HG03354 (cell line): ENCODE measurements around the gene GOLGA6L10.
"Not testable (repeated sequence)": the region's sequence is repeated elsewhere in the genome, so short reads cannot be mapped to it uniquely, and the experiment has no call there.

Experiments used
- ATAC-seq: cut with Tn5 transposase; IDR thresholded peaks from one replicate; pipeline ENCODE4 v1.9.1; 2021; ENCODE audit warnings: mild to moderate bottlenecking; ENCODE audit not compliant: unreplicated experiment, poor library complexity, severe bottlenecking

Gene GOLGA6L10, protein sequence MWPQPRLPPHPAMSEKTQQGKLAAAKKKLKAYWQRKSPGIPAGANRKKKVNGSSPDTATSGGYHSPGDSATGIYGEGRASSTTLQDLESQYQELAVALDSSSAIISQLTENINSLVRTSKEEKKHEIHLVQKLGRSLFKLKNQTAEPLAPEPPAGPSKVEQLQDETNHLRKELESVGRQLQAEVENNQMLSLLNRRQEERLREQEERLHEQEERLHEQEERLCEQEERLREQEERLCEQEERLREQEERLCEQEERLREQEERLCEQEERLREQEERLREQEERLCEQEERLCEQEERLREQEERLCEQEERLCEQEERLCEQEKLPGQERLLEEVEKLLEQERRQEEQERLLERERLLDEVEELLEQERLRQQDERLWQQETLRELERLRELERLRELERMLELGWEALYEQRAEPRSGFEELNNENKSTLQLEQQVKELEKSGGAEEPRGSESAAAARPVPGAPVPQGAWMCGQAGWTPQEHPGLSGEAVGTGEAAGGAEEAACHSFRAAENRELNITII

DNA sequence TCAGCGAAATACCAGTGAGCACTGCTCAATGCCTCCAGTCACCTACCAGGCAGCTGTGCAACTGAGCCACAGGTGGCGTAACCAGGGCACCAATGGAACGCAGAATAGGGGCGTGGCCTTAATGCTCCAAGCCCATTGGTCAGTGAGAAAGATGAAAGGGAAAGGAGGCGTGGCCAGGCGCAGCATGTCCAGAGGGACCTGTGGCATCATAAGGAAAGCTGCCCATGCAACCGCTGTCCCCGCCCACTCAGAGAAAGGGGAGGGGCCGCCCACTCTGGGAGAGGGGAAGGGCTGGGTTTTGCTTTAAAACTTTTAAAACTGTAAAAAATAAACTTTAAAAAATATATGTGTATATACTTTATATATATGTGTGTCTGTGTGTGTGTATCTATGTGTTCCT, at the start of gene GOLGA6L10:
Gene GOLGA6L10, minus strand, starts transcription at position 101 of the 400 bp plus-strand sequence. Its CDS starts 100 bp downstream, at position 1.
- ATAC-seq = not testable (repeated sequence)

DNA sequence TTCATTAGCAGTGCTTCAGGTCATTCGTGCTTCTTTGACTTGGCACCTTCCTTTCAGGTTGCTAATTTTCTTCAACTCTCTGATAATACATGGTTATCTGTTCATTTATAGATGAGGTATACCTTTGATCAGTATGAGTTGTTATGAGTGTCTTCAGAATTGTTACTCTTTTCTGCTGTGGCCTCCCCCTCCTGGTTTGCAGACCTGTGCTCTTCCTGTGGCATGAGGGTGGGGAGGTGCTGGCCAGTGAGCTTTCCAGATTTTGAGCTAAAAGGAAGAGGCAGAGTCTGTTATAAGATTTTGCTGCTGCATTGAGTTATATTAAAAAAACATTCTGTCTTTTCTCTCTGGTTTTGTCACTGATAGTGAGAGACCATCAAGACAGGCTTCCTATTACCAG, 49.5 kb upstream of the GOLGA6L10 start:
- peak; percentile 20 for ATAC-seq

DNA sequence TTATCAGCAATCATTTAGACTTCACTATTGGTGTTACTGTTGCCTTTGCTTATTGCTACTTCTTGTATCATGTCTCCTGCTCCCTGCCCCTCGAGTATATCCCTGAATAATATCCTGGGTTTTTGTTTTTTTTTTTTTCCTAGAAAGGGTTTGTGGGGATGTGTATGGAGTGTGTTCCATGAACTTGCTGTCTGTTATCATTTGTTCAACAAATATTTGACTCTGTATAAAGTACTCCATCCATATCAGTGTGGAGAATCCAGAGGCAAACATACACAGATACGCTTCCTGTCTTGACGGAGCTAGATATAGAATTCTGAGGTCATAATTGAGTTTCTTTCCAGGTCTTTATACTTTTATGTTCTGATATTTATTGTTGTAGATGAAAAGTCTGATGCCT, 48.5 kb upstream of the GOLGA6L10 start:
- no peak for ATAC-seq

DNA sequence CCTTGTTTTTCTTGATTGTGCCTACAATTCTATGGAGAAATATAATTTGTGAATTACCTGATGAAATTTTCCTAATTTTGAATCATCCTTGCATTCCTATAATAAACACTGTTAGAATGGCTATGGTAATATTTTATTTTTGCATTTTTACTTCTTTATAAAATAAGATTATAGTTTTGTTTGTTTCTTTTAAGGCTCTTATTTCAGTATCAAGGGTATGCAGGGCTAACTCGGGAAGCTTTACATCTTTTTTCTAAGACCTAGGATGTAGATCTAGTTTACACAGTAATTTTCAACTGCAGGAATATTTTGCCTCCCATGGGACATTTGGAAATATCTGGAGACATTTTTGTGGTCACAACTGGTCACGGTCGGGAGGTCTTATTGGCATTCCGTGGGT, 46.5 kb upstream of the GOLGA6L10 start:
- ATAC-seq = not testable (repeated sequence)

DNA sequence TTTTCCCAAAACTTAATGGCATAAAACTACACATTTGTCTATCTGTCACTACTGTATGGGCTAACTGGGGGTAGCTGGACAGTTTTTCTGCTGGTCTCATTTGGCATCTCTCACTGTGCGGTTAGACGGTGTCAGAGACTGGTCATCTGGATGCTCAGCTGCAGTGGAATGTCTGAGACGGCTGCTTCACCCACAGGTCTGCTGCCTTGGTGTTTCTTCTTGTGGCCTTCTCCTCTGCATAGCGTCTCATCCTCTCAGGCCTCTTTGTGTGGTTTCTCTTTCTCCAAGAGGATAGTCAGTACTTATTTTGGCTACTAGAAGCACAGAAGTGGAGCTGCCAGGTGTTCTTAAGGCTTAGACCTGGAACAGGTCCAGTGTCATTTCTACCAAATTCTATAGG, 44.4 kb upstream of the GOLGA6L10 start:
- ATAC-seq = no peak

DNA sequence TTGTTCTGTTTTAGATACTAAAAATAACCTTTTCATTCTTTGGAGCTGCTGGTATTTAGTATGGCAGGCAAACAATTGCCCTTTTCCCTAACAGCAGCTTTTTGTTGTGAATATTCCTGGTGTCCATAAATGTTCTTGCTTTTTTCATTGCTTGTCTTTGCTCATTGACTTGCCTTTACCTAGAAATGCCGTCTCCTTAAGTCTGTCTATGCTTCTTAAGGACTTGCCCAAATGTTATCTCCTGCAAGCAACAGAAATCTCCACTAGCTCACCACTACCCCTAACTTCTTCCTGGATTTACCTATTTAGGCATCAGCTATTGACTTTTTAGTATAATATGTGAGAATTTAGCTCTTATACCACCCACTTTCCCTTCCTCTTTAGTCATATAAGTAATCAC, 42.8 kb upstream of the GOLGA6L10 start:
- ATAC-seq = not testable (repeated sequence)

DNA sequence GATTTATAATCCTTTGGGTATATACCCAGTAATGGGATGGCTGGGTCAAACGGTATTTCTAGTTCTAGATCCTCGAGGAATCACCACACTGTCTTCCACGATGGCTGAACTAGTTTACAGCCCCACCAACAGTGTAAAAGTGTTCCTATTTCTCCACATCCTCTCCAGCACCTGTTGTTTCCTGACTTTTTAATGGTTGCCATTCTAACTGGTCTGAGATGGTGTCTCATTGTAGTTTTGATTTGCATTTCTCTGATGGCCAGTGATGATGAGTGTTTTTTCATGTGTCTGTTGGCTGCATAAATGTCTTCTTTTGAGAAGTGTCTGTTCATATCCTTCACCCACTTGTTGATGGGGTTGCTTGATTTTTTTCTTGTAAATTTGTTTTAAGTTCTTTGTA, 40.9 kb upstream of the GOLGA6L10 start:
- not testable (repeated sequence) for ATAC-seq

DNA sequence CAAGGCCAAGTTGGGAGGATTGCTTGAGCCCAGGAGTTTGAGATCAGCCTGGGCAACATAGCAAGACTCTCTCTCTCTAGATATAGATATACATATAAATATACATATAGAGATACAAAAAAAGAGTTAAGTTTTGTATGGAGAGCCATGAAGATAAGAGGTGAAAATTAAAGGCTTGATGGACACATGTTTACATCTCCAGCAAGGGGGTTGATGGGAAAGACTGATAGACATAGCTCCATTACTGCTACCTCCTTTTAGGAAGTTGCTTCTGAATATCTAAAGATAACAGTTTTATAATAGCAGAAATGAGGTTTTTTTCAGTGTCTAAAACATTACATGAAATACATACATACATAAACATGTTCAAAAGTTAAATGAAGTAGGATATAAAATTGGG, 37.9 kb upstream of the GOLGA6L10 start:
- not testable (repeated sequence) for ATAC-seq

DNA sequence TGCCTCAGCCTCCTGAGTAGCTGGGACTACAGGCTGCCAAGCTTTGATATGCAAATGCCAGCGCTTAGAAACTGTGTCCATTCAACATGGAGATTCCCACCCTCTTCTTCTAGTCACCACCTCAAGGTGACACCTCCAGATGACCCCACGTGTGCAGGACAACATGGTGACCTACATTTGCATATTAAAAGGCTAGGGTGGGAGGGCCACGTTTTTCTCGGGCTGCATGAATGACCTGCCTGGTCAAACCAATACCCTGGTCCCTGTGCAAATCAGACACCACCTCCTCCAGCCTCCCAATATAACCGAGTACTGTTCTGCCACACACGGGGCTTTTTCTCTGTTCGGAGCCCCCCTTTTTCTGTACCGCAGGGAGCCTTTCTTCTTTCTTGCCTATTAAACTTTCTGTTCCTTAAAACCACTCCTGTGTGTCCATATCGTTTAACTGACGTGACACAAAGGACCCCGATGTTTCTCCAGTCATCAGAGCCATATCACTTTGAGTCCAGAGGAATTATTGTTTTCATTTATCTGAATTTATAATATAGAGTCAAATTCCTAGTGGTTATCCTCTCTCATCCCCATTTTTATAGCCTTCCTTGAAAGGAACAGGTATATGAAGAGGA, 32.2 kb upstream of the GOLGA6L10 start:
- not testable (repeated sequence) for ATAC-seq

DNA sequence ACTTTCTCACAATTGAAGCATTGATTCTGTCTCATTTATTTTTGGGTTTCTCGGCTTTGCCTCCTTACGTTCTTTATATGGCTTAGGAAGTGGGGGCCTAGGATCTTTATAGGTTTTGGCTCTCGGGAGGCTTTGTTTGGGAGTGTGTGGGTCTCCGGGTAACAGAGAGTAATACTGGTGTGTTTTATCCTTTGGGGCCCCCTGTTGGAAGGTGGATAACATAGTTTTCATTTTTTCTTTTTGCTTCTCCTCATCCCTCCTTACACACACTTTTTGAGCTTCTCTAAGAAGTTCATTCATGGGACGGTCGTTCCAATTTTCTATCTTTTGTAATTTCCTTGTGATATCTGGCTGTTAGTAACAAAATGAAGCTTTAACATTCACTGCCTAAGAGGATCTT, 30.3 kb upstream of the GOLGA6L10 start:
- ATAC-seq = not testable (repeated sequence)

DNA sequence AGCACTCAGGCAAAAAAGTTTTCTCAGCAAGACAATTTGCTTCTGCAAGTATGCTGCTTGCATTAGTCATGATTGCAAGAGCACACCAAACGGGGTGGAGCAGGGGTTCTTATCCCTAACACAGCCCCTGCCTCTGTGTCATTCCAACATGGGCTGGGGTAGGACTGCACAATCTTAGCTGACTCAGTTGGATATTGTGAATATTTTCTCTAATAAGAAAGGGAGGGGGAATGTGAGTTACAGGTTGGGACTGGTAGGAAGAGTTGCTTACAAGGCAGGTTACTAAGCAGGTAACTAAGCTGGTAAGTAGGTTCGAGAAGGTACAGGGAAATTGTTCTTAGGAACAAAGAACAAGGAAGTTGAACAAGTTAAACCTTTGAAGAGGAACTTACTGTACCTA, 24.4 kb upstream of the GOLGA6L10 start:
- ATAC-seq = not testable (repeated sequence)

DNA sequence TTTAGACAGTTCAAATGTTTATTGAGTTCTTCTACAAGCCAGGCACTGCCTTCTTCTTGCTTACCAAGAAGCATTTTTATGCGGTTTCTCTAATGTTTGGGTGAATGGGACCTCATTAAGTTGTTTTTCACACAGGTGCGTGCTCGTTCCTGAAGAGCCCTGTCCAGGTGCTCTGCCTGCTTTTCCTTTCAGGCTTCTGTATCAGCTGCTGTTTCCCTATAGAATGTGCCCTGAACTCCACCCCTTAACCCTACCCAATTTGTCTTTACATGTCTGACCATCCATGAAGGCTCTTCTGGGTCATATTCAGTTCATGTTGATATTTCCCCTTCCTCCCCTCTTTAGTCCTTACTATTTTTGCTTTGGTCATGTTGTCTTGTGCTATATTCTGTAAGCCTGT, 22.4 kb upstream of the GOLGA6L10 start:
- no peak for ATAC-seq

DNA sequence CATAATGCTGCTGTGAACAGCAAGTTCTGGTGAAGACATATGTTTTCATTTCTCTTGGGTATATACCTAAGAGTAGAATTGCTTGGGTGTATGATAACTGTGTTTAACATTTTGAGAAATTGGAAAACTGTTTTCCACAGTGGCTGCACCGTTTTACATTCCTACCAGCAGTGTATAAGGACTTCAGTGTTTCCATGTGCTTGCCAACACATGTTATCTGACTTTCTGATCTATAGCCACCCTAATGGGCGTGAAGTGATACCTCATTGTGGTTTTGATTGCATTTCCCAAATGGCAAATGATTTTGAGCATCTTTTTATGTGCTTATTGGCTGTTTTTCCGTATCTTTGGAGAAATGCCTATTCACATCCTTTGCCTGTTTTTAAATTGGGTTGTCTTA, 18.5 kb upstream of the GOLGA6L10 start:
- not testable (repeated sequence) for ATAC-seq

DNA sequence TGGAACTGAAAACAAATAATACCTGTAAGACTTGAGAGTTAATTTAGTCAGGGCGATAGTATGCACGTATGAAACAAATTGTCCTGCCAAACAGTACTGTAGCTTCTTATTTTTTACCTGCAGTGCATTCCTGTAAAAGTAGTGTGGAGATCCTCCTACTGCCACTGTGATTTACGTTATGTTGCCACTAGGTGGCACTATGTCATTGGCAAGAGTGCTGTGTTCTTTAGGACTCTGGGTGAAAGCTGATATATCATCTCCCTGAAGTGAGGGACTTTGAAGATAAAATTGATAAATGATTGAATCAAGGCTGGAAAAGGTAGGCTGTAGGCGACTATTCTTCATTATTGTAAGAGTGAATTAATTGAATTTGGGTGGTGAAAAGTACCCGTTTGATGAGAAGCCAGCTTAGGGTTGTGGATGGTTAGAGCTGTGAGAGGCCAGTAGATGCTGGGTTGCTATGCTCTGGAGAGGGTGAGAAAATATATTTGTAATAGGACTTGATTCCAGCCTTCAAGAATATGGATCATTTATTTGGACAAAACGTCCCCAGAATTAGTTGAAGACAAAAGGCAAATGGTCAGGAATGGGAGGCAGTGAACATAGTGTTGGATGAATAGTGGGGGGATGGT, 16.5 kb upstream of the GOLGA6L10 start:
- peak; percentile 98 for ATAC-seq

DNA sequence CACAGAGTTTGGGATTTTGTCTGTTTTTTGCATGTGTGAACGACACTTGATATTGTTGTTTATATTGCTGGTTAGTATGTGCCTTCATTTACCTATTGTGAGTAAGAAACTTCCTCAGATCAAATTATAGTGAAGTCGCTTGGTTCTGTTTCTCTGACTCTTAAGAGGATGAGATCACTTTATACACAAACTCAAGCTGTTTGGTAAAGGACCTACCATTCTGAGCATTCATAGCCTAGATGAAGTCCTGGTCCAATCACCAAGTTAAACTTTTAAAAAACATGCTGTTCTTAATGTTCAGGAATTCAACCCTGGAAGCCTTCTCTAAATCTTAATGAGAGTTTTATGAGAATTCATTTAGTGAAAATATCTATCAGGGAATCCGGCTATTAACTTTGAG, 15.3 kb upstream of the GOLGA6L10 start:
- not testable (repeated sequence) for ATAC-seq

DNA sequence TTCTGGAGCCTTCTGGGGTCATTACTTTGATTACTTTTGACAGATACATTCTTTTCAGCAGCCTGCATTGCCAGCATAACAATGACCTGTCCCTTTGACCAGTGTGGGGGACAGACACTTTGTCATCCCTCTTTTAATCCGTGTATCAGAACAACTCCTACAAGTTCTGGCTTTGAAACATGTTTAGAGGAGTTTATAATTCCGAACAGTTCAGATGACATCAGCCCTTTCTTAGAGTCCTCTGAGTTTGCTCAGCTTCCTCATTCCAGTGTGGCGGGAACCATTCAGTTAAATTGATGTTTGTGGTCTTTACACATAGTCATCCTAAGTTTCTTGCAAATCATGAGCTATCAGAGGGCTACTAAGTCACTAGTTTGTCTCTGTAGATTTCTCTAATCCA, 13.5 kb upstream of the GOLGA6L10 start:
- not testable (repeated sequence) for ATAC-seq

DNA sequence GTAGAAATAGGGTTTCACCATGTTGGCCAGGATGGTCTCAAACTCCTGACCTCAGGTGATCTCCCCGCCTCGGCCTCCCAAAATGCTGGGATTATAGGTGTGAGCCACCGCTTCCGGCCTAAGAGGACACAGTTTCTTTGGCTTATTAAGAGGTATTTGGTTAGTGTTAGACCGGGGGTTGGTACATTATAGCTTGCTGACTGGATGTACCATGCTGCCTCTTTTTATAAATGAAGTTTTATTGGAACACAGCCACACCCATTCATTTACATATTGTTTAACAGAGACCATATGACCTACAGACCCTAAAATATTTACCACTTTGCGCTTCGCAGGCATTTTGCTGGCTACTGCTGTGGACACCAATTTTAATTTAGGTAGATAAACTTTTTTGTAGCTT, 11.3 kb upstream of the GOLGA6L10 start:
- ATAC-seq = not testable (repeated sequence)

DNA sequence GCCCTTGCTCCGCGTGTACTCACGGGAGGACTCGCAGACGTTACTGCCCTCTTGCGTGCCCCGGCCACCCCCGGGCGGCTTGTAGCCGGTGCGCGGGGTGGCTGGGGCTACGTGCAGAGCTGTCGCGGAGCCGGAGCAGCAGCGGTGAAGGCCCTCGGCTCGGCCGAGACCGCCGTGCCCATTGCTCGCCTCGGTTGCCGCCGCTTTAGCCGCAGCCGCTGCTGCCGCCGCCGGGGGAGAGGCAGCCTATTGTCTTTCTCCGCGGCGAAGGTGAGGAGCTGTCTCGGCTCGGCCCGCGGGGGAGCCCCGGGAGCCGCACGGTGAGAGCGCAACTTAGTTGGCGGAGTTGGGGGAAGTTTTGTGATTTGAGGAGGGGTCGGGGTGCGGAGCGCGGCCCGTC, 5.8 kb upstream of the GOLGA6L10 start:
- ATAC-seq = not testable (repeated sequence)

DNA sequence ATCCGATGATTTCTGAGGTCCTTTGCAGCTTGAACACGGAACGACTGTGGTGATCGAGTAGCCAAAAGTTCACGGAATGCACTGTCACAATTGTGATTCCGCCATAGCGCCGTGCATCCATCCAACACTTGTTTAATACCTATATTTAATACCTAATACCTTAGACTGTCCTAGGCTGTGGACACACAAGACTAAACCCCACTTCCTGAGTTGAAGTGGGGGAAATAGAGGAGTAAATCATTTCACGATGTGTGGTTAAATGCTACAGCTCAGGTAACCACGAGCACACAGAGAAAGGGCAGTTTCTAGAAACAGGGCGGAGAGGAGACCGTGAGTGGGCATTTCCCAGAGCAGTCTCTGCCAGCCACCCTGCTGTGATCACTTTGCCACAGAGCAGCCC, 5.3 kb upstream of the GOLGA6L10 start:
- ATAC-seq = not testable (repeated sequence)

DNA sequence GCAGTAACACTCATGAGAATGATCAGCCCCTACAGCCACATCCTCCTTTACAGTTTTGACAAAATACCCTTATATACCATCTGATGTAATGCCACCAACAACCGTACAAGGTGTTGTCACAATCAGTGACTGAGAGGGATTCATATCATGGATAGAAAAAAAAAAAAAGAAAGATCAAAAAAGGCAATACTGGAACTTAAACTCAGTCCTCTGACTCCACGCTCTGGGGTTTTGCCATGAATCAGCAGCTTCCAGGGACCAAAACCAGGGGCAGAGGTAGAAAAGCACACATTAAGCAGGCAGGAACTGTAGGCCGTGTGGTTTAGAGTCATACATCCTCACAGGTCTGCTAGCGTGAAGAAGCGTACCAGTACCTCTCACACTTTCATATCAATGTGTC, 1.6 kb downstream of the GOLGA6L10 start:
- ATAC-seq = not testable (repeated sequence)
